PC-9 (cell line): ENCODE data around the gene MIDN. TPM values are rescaled to one million over a fixed set of nuclear protein-coding genes. Genes with fewer than 3 reads are reported as not detected.
A peak's percentile ranks its signal among the peaks of the same experiment; 100 is the strongest.

ENCODE experiments used
- BruUV-seq: library from RNA; stranded (reverse); fragments of 400-500 nt; replicated peaks from 2 replicates; lab custom pipeline; 2021; lab: Mats Ljungman, UMichigan
- CTCF ChIA-PET: fragments of 300-600 bp; sonication (Branson Sonifier 250); formaldehyde crosslinking; loops from one replicate; lab custom pipeline; 2022; ENCODE audit warnings: antibody characterized with exemption; lab: Charles Lee
- POLR2A ChIA-PET: fragments of 300-600 bp; sonication (Branson Sonifier 250); formaldehyde crosslinking; loops from one replicate; lab custom pipeline; 2022; ENCODE audit warnings: antibody characterized with exemption; ENCODE audit not compliant: unreplicated experiment; lab: Charles Lee
- DNase-seq, 2 experiments: peaks; one replicate each; pipeline versions ENCODE4 v3.0.0 to v3.0.0-alpha.2; 2015 to 2022; ENCODE audit warnings: mixed read lengths in 1 of 2
- H2AFZ ChIP-seq: fragments of 200-600 bp; sonication (generic); 2 replicates; pipeline ENCODE4 v1.8.1; 2017; ENCODE audit warnings: antibody characterized with exemption
- H3F3A ChIP-seq: fragments of 200-600 bp; sonication (generic); 2 replicates; pipeline ENCODE4 v1.8.1; 2017; ENCODE audit warnings: antibody characterized with exemption, mild to moderate bottlenecking, low read depth; ENCODE audit not compliant: insufficient read depth
- H3K27ac ChIP-seq: fragments of 200-600 bp; sonication (generic); 2 replicates; pipeline ENCODE4 v1.6.1; 2016; ENCODE audit warnings: mixed run types
- H3K27me3 ChIP-seq: fragments of 200-600 bp; sonication (generic); 2 replicates; pipeline ENCODE4 v1.6.1; 2016; ENCODE audit warnings: low read depth, mixed run types; ENCODE audit not compliant: insufficient read depth
- H3K36me3 ChIP-seq: fragments of 200-600 bp; sonication (generic); 2 replicates; pipeline ENCODE4 v1.6.1; 2016; ENCODE audit warnings: low read depth, mixed run types
- H3K4me1 ChIP-seq: fragments of 200-600 bp; sonication (generic); replicated peaks from 2 replicates; pipeline ENCODE4 v1.6.1; 2016; ENCODE audit warnings: mixed run types; ENCODE audit not compliant: insufficient read depth
- H3K4me2 ChIP-seq: fragments of 200-600 bp; sonication (generic); 2 replicates; pipeline ENCODE4 v1.6.1; 2017; ENCODE audit warnings: mixed run types
- H3K4me3 ChIP-seq: fragments of 200-600 bp; sonication (generic); 2 replicates; pipeline ENCODE4 v1.6.1; 2016; ENCODE audit warnings: mixed run types
- H3K79me2 ChIP-seq: fragments of 200-600 bp; sonication (generic); 2 replicates; pipeline ENCODE4 v1.6.1; 2017; ENCODE audit warnings: low read depth, mixed run types
- H3K9me2 ChIP-seq: fragments of 200-600 bp; sonication (generic); 2 replicates; pipeline ENCODE4 v1.8.1; 2017; ENCODE audit warnings: mild to moderate bottlenecking; ENCODE audit not compliant: insufficient read depth
- H3K9me3 ChIP-seq: fragments of 200-600 bp; sonication (generic); 2 replicates; pipeline ENCODE4 v1.8.1; 2016; ENCODE audit warnings: low read depth; ENCODE audit not compliant: insufficient read depth
- H4K20me1 ChIP-seq: fragments of 200-600 bp; sonication (generic); 2 replicates; pipeline ENCODE4 v1.8.1; 2017; ENCODE audit not compliant: insufficient read depth
- CTCF ChIP-seq: fragments of 200-600 bp; sonication (generic); conservative IDR thresholded peaks from 2 replicates; pipeline ENCODE4 v1.6.1; 2017; ENCODE audit warnings: mixed run types, antibody characterized with exemption, mild to moderate bottlenecking, moderate library complexity
- EZH2 ChIP-seq: fragments of 200-600 bp; sonication (generic); IDR thresholded peaks from 2 replicates; pipeline ENCODE4 v1.8.0; 2017; ENCODE audit warnings: antibody characterized with exemption, low read depth
- intact Hi-C: fragments of 100-400 bp; cut with micrococcal nuclease; formaldehyde crosslinking; loops from one replicate; pipeline ENCODE4 v1.10.0; 2022; ENCODE audit not compliant: unreplicated experiment
- total RNA-seq: library from RNA; stranded (reverse); gene quantifications from 2 replicates; pipeline ENCODE4 v1.2.3, GENCODE V29; 2021

Gene MIDN
- total RNA-seq, 1 experiment from 2014 or later: 61.4 TPM

GRCh38 chr19:1271528-1272422 lies 23.4 kb downstream of the MIDN start:
- H3F3A ChIP-seq: peaks cover 44% of the 10 kb centered on the region
- no TSS peak for BruUV-seq
- H3K9me3 ChIP-seq: no peaks in the 10 kb centered on the region
- H3K79me2 ChIP-seq: peaks cover 60% of the 10 kb centered on the region
- no peaks in the 10 kb centered on the region for H3K9me2 ChIP-seq
- CTCF ChIA-PET: no interaction called here
- no peak overlapping the region for H3K4me3 ChIP-seq
- no peak for TF ChIP-seq CTCF
- TF ChIP-seq EZH2: no peak
- peaks cover 37% of the 10 kb centered on the region for H3K4me1 ChIP-seq
- H4K20me1 ChIP-seq: peaks cover 12% of the 10 kb centered on the region
- no peak overlapping the region for H3K27ac ChIP-seq
- H3K4me2 ChIP-seq: peak overlapping the region; percentile 84; the same call in 1 of the 2 replicates
- POLR2A ChIA-PET: no interaction called here
- DNase-seq: no peak
- intact Hi-C loops: no loop called here
- no peaks in the 10 kb centered on the region for H3K27me3 ChIP-seq
- no peak overlapping the region for H2AFZ ChIP-seq
- peaks cover 11% of the 10 kb centered on the region; the same call in 1 of the 2 replicates for H3K36me3 ChIP-seq

- Histone ChIP-seq H2AFZ (no peak overlapping the region), H3K27ac (no peak overlapping the region), H4K20me1 (peaks cover 12% of the 10 kb centered on the region), H3K9me3 (no peaks in the 10 kb centered on the region), H3K4me1 (peaks cover 32% of the 10 kb centered on the region), H3K36me3 (peaks cover 11% of the 10 kb centered on the region; the same call in 1 of the 2 replicates), H3K4me3 (no peak overlapping the region), H3K27me3 (no peaks in the 10 kb centered on the region), H3K79me2 (peaks cover 64% of the 10 kb centered on the region), H3K4me2 (peak overlapping the region; percentile 89), H3K9me2 (no peaks in the 10 kb centered on the region), H3F3A (peaks cover 44% of the 10 kb centered on the region)
- TF ChIP-seq EZH2: no peak
- TF ChIP-seq CTCF: no peak
- POLR2A ChIA-PET: no interaction called here
- CTCF ChIA-PET: interaction anchor here (0.6 kb wide), 1 partner anchor 88 kb away, joined by 3 read pairs; no protein-coding TSS in a partner anchor
- DNase-seq: no peak
- intact Hi-C loops: no loop called here
- BruUV-seq: no TSS peak
Observed at GRCh38 chr19:1272423-1273262, 24.3 kb downstream of the MIDN start.
